Measurements from ENCODE around the gene ZSCAN23. TPM values are rescaled to one million over a fixed set of nuclear protein-coding genes. Genes with fewer than 3 reads are reported as not detected.

The ZSCAN23 gene
- total and polyA plus RNA-seq, 9 of the 15 experiments (the other 6 are each of a cell fraction or from before 2014, with no cell fraction given) = 0.05 to 0.29 (median 0.21) TPM; not detected in 1

DNA sequence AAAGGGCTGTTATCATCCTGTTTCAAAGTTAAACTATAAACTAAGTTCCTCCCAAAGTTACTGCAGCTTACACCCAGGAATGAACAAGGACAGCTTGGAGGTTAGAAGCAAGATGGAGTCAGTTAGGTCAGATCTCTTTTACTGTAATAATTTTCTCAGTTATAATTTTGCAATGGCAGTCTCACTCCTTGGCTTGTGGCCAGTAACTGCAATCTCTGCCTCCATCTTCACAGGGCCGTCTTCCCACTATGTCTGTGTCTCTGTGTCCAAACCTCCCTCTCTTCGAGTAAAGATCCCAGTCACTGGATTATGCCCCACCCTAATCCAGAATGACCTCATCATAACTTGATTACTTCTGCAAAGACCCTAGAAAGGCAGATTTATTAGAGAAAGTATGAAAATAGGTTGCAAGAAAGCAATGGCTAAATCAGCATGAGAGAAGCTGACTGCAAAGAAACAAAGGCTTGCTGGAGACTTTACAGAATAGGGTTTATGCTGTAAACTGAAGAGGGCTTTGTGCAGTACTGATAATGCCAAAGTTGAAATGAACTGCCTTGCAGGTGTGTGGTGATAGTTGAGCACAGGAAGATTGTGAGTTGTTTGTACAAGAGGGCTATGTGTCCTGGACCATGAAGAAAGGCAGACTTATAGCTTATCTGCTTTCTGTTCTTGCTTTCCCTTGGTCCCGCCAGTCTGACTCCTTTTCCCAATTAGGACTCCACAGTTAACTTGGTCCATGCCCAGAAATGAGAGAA lies 43.9 kb upstream of the ZSCAN23 start (continued):
- TF ChIP-seq, protein P1, sequence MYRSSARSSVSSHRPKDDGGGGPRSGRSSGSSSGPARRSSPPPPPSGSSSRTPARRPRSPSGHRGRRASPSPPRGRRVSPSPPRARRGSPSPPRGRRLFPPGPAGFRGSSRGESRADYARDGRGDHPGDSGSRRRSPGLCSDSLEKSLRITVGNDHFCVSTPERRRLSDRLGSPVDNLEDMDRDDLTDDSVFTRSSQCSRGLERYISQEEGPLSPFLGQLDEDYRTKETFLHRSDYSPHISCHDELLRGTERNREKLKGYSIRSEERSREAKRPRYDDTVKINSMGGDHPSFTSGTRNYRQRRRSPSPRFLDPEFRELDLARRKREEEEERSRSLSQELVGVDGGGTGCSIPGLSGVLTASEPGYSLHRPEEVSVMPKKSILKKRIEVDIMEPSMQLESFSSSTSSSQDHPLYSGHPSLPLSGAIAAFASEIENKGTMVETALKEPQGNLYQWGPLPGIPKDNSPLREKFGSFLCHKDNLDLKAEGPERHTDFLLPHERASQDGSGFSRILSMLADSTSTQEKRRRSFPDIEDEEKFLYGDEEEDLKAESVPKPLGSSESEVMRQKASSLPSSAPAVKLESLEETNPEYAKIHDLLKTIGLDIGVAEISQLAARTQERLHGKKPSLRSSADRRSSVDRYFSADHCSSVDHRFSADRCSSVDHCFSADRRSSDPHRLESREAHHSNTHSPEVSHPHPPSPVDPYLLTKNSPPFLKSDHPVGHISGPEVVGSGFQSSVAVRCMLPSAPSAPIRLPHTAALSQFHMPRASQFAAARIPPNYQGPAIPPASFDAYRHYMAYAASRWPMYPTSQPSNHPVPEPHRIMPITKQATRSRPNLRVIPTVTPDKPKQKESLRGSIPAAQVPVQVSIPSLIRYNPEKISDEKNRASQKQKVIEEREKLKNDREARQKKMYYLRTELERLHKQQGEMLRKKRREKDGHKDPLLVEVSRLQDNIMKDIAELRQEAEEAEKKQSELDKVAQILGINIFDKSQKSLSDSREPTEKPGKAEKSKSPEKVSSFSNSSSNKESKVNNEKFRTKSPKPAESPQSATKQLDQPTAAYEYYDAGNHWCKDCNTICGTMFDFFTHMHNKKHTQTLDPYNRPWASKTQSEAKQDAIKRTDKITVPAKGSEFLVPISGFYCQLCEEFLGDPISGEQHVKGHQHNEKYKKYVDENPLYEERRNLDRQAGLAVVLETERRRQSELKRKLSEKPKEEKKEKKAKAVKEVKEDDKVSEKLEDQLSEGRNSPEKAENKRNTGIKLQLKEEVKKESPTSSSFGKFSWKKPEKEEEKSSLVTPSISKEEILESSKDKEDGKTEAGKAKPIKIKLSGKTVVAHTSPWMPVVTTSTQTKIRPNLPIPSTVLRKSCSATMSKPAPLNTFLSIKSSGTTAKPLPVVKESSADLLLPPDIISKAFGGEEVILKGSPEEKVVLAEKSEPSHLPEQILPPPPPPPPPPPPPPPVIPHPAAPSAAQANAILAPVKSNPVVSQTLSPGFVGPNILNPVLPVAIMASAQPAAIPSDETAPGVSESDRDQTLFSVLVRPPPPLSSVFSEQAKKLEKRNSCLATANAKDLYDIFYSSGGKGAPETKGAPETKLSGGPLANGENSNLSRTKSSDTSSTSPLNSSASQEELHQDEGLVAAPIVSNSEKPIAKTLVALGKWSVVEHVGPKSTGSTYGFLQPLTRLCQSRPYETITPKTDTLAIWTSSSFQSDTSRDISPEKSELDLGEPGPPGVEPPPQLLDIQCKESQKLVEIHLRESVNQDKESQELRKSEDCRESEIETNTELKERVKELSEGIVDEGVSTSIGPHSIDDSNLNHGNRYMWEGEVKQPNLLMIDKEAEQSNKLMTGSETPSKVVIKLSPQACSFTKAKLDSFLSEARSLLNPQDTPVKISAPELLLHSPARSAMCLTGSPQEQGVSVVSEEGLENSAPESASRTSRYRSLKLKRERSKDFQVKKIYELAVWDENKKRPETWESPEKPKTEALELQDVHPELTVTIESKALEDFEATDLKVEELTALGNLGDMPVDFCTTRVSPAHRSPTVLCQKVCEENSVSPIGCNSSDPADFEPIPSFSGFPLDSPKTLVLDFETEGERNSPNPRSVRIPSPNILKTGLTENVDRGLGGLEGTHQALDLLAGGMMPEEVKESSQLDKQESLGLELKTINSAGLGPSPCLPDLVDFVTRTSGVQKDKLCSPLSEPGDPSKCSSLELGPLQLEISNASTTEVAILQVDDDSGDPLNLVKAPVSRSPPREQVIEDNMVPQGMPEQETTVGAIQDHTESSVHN (IDR thresholded peaks at IDR 0.05; ENCODE audit: borderline replicate concordance in 1 of 2, low read depth in 1 of 2) = no peak
- TF ChIP-seq KDM1A (IDR thresholded peaks at IDR 0.05) (peak; percentile 61 to 67), DPF2 (IDR thresholded peaks at IDR 0.05) (peak; percentile 52; the same call in 1 of the 2 replicates), NR1H2 (CRISPR knock-in tag; IDR thresholded peaks at IDR 0.05) (no peak), OTX1 (CRISPR knock-in tag; IDR thresholded peaks at IDR 0.05) (no peak), SMAD1 (IDR thresholded peaks at IDR 0.05; ENCODE audit: low read depth, low read length, partially characterized antibody) (no peak), SAFB (IDR thresholded peaks at IDR 0.05; ENCODE audit: borderline replicate concordance, low read depth, low read length) (no peak), SETDB1 (IDR thresholded peaks at IDR 0.05; ENCODE audit: low read length) (no peak), ZNF239 (CRISPR knock-in tag; IDR thresholded peaks at IDR 0.05) (peak; percentile 80), SUPT5H (IDR thresholded peaks at IDR 0.05) (no peak), RBM22 (IDR thresholded peaks at IDR 0.05; ENCODE audit: low read depth, low read length, poor library complexity, severe bottlenecking) (no peak), ZSCAN32 (CRISPR knock-in tag; IDR thresholded peaks at IDR 0.05) (no peak), MAFG (tag; conservative IDR thresholded peaks at IDR 0.05) (0 out of 2 replicates have a peak, but pooled peaks have one; percentile 14), XRCC5 (IDR thresholded peaks at IDR 0.05; ENCODE audit: low read depth, low read length) (no peak), LARP7 (IDR thresholded peaks at IDR 0.05) (no peak), NCOA6 (IDR thresholded peaks at IDR 0.05) (no peak), NRF1 (conservative IDR thresholded peaks at IDR 0.05 in 1 of 2, IDR thresholded peaks at IDR 0.05 in 1 of 2) (no peak)
- TF ChIP-seq, protein P2, sequence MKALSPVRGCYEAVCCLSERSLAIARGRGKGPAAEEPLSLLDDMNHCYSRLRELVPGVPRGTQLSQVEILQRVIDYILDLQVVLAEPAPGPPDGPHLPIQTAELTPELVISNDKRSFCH (CRISPR knock-in tag; IDR thresholded peaks at IDR 0.05) = no peak; the same call in 1 of the 2 replicates
- TF ChIP-seq, protein P2 (tag; IDR thresholded peaks at IDR 0.05) = peak; percentile 83
- TF ChIP-seq, protein P3, sequence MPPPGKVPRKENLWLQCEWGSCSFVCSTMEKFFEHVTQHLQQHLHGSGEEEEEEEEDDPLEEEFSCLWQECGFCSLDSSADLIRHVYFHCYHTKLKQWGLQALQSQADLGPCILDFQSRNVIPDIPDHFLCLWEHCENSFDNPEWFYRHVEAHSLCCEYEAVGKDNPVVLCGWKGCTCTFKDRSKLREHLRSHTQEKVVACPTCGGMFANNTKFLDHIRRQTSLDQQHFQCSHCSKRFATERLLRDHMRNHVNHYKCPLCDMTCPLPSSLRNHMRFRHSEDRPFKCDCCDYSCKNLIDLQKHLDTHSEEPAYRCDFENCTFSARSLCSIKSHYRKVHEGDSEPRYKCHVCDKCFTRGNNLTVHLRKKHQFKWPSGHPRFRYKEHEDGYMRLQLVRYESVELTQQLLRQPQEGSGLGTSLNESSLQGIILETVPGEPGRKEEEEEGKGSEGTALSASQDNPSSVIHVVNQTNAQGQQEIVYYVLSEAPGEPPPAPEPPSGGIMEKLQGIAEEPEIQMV (tag; conservative IDR thresholded peaks at IDR 0.05; ENCODE audit: low read depth) = peak; percentile 89
